ENCODE data around the gene PRKCH. TPM values are rescaled to one million over a fixed set of nuclear protein-coding genes. Genes with fewer than 3 reads are reported as not detected.

PRKCH gene
- total RNA-seq, 1 donor from 2014 or later, result 74.4 TPM

DNA sequence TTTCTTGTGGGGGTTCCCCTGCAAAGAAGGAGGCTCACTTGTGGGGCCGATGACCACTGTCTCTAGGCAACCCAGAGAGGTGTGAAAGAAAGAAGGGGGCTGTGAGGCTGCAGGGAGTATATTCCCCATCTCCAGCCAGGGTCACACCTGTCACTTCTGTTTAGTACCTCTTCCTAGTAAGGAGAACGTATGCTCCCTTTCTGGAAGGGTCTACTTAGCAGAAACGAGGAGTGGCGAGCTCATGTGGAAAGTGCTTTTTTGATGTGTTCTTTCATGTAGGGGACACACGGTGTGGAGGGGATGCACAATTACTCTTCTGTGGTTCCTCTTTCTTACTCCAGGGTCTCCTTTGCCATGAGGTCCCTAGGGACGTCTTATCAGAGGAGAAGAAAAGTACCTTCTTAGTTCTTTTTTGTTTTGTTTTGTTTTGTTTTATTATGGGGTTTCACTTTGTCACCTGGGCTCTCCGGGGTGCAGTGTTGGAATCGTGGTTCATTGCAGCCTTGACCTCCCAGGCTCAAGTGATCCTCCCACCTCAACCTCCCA, 58.3 kb downstream of the PRKCH start:
- no peak overlapping the region for H3K27ac ChIP-seq
- intact Hi-C loops (cut with DNase I), result no loop called here
- DNase-seq, result no peak
- no peaks in the 10 kb centered on the region for H3K27me3 ChIP-seq
- H3K4me1 ChIP-seq, result peaks cover 29% of the 10 kb centered on the region
- H3K4me3 ChIP-seq, result no peak overlapping the region
- no peak for ATAC-seq
- TF ChIP-seq, protein P1, sequence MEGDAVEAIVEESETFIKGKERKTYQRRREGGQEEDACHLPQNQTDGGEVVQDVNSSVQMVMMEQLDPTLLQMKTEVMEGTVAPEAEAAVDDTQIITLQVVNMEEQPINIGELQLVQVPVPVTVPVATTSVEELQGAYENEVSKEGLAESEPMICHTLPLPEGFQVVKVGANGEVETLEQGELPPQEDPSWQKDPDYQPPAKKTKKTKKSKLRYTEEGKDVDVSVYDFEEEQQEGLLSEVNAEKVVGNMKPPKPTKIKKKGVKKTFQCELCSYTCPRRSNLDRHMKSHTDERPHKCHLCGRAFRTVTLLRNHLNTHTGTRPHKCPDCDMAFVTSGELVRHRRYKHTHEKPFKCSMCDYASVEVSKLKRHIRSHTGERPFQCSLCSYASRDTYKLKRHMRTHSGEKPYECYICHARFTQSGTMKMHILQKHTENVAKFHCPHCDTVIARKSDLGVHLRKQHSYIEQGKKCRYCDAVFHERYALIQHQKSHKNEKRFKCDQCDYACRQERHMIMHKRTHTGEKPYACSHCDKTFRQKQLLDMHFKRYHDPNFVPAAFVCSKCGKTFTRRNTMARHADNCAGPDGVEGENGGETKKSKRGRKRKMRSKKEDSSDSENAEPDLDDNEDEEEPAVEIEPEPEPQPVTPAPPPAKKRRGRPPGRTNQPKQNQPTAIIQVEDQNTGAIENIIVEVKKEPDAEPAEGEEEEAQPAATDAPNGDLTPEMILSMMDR (IDR thresholded peaks at IDR 0.05), result no peak
- H3K36me3 ChIP-seq, result no peaks in the 10 kb centered on the region
- H3K9me3 ChIP-seq, result peaks cover 2% of the 10 kb centered on the region

DNA sequence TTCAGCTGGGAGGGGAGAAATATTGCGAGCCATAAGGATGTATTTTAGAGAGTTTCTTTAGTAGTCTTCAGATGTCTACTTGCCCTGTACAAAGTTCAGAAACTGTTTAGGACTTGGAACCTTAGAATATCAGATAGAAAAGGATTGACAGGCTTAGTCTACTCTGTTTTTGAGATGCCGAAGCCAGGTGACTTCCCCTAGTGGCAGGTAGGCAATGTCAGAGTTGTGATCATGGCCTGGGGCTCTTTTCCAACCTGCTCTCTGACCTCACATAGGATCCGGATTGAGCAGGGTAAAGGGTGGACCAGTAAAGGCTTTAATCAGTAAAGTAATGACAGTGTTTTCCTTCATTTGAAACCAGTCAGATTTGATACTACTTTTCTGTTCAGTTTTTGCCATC, 59.6 kb downstream of the PRKCH start:
- TF ChIP-seq, protein P1 (IDR thresholded peaks at IDR 0.05), result no peak
- intact Hi-C loops (cut with DNase I), result no loop called here

DNA sequence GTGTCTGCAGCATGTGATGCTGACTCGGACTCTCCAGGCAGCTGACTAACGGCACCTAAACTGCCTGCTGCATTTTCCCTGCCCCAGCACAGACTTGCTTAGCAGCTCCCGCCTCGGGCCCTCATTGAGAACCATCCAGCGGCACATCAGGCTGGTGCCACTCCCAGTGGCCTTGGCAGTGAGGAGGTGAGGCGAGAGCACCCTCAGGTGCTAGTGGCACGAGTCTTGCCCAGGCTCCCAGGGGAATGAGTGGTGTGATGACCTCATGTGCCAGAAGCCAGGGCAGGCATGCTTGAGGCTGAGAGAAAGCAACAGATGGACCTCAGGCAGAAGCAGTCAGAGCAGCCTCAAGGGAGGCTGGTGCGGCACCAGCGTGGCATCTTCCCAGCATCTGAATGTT, 60.2 kb downstream of the PRKCH start:
- no peaks in the 10 kb centered on the region for H3K27me3 ChIP-seq
- ATAC-seq (peak; percentile 76), DNase-seq (peak; percentile 70)
- peaks cover 39% of the 10 kb centered on the region for H3K4me1 ChIP-seq
- H3K27ac ChIP-seq, result no peak overlapping the region
- H3K4me3 ChIP-seq, result no peak overlapping the region
- intact Hi-C loops (cut with DNase I), result no loop called here
- H3K36me3 ChIP-seq, result no peaks in the 10 kb centered on the region
- no peaks in the 10 kb centered on the region for H3K9me3 ChIP-seq
- TF ChIP-seq, protein P1 (IDR thresholded peaks at IDR 0.05), result no peak

More for the DNA sequence above, 59.6 kb downstream of the PRKCH start:
- no peak overlapping the region for H3K27ac ChIP-seq
- no peaks in the 10 kb centered on the region for H3K9me3 ChIP-seq
- ATAC-seq (no peak), DNase-seq (no peak)
- H3K27me3 ChIP-seq, result no peaks in the 10 kb centered on the region
- H3K4me1 ChIP-seq, result peaks cover 37% of the 10 kb centered on the region
- H3K36me3 ChIP-seq, result no peaks in the 10 kb centered on the region
- no peak overlapping the region for H3K4me3 ChIP-seq

DNA sequence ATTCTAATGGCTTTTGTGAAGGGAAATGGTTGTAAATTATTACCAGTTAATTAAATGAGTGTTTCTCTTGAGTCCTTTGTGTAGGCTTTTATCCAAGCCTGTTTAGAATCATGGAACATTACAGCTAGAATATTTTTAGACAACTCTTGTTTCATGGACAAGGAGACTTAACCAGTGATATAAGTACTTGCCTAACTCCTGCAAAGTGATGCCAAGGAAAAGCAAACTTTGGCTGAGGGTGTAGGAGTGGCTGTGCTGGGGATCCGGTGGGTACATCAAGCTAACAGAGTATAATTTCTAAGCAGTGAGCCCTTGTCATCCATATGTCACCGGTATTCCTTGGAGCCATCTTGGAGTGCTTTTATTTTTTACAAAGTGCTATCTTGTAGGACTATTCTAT, 61.5 kb downstream of the PRKCH start:
- peaks cover 42% of the 10 kb centered on the region for H3K4me1 ChIP-seq
- H3K27me3 ChIP-seq, result no peaks in the 10 kb centered on the region
- TF ChIP-seq, protein P1 (IDR thresholded peaks at IDR 0.05), result no peak
- ATAC-seq (peak; percentile 33), DNase-seq (no peak)
- no peaks in the 10 kb centered on the region for H3K36me3 ChIP-seq
- no peaks in the 10 kb centered on the region for H3K9me3 ChIP-seq
- intact Hi-C loops (cut with DNase I), result no loop called here
- H3K4me3 ChIP-seq, result no peak overlapping the region
- no peak overlapping the region for H3K27ac ChIP-seq

DNA sequence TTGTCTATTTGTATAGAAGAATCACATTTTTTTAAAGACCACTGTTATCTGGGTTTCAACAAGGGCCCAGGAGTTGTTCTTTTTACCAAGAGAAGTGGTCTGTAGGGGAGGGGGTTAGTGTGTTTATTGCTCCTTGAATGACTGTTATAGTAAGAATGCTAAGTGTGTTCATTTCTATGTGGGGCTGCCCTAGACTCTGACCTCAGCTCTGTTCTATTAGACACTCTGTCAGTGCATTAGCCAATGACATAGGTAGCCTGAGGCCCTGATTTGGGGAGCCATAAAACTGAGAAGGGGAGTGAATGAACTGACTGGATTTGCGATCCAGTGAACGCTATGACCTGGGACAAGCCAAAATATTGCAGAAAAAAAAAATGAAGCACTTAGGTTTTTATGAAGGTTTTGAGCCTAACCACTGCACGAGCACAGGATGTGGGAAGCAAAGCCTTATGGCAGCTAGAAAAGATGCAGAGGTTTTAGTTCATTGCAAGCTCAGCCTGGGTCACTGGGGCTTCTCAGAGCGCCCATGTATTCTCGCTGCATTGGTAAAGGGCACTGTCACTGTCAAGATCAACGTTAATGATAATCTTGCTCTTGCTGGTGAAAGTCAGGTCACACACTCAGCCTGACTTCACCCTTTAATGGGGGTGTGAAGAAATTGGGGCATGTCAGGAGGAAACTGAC, 63.8 kb downstream of the PRKCH start:
- H3K27me3 ChIP-seq, result no peaks in the 10 kb centered on the region
- H3K4me1 ChIP-seq, result peaks cover 58% of the 10 kb centered on the region
- no peak overlapping the region for H3K4me3 ChIP-seq
- no peak for DNase-seq
- ATAC-seq, result no peak
- H3K9me3 ChIP-seq, result no peaks in the 10 kb centered on the region
- H3K27ac ChIP-seq, result no peak overlapping the region
- H3K36me3 ChIP-seq, result no peaks in the 10 kb centered on the region
- TF ChIP-seq, protein P1 (IDR thresholded peaks at IDR 0.05), result no peak
- intact Hi-C loops (cut with DNase I), result no loop called here
